Trophoblast cell (in vitro differentiated cells and primary cell): ENCODE results near the gene RNGTT.

Experiments used
- DNase-seq, 2 donors: peaks; one replicate each; pipeline ENCODE4 v3.0.0-alpha.2; 2016
- H2AFZ ChIP-seq: 2 replicates; pipeline ENCODE4 v1.6.1; 2013; ENCODE audit warnings: low read length, moderate library complexity, mild to moderate bottlenecking; ENCODE audit not compliant: insufficient read depth, poor library complexity
- H2AK5ac ChIP-seq: 2 replicates; pipeline ENCODE4 v1.6.1; 2013; ENCODE audit warnings: mild to moderate bottlenecking, low read length
- H2BK120ac ChIP-seq: 2 replicates; pipeline ENCODE4 v1.6.1; 2013; ENCODE audit warnings: low read length, mild to moderate bottlenecking, moderate library complexity; ENCODE audit not compliant: insufficient read depth, poor library complexity
- H2BK12ac ChIP-seq: 2 replicates; pipeline ENCODE4 v1.6.1; 2013; ENCODE audit warnings: mild to moderate bottlenecking, low read length, moderate library complexity
- H2BK5ac ChIP-seq: 2 replicates; pipeline ENCODE4 v1.6.1; 2013; ENCODE audit warnings: low read length, low read depth, moderate library complexity, mild to moderate bottlenecking; ENCODE audit not compliant: poor library complexity
- H3K14ac ChIP-seq: 2 replicates; pipeline ENCODE4 v1.6.1; 2013; ENCODE audit warnings: mild to moderate bottlenecking, low read length
- H3K18ac ChIP-seq: 2 replicates; pipeline ENCODE4 v1.6.1; 2013; ENCODE audit warnings: mild to moderate bottlenecking, low read length
- H3K23ac ChIP-seq: 2 replicates; pipeline ENCODE4 v1.6.1; 2013; ENCODE audit warnings: low read length
- H3K27ac ChIP-seq: 2 replicates; pipeline ENCODE4 v1.5.1; 2013; ENCODE audit warnings: low read depth, mild to moderate bottlenecking, inconsistent platforms, low read length, moderate library complexity
- H3K27me3 ChIP-seq: 2 replicates; pipeline ENCODE4 v1.6.1; 2013; ENCODE audit warnings: inconsistent platforms, mild to moderate bottlenecking, low read length, moderate library complexity; ENCODE audit not compliant: insufficient read depth
- H3K36me3 ChIP-seq, 2 experiments: 1 replicate in 1 of 2; 2 replicates in 1 of 2; pipeline ENCODE4 v1.6.1; 2013; ENCODE audit warnings: low read length in 2 of 2, mild to moderate bottlenecking in 2 of 2, moderate library complexity in 1 of 2; ENCODE audit not compliant: insufficient read depth in 2 of 2, control insufficient read depth in 1 of 2
- H3K4ac ChIP-seq: 2 replicates; pipeline ENCODE4 v1.6.1; 2013; ENCODE audit warnings: low read depth, mild to moderate bottlenecking, low read length, moderate library complexity
- H3K4me1 ChIP-seq, 2 experiments: 1 replicate in 1 of 2; 2 replicates in 1 of 2; pipeline ENCODE4 v1.6.1; 2013; ENCODE audit warnings: low read length in 2 of 2, mild to moderate bottlenecking in 2 of 2, moderate library complexity in 1 of 2; ENCODE audit not compliant: insufficient read depth in 2 of 2, control insufficient read depth in 1 of 2
- H3K4me2 ChIP-seq: 2 replicates; pipeline ENCODE4 v1.6.1; 2013; ENCODE audit warnings: inconsistent platforms, mild to moderate bottlenecking, low read length, moderate library complexity
- H3K4me3 ChIP-seq: 2 replicates; pipeline ENCODE4 v1.5.1; 2013; ENCODE audit warnings: mild to moderate bottlenecking, low read depth, low read length, inconsistent platforms
- H3K79me1 ChIP-seq: one replicate; pipeline ENCODE4 v1.6.1; 2013; ENCODE audit warnings: low read length
- H3K79me2 ChIP-seq: 2 replicates; pipeline ENCODE4 v1.6.1; 2013; ENCODE audit warnings: low read length, mild to moderate bottlenecking; ENCODE audit not compliant: control insufficient read depth, insufficient read depth, poor library complexity
- H3K9ac ChIP-seq: 2 replicates; pipeline ENCODE4 v1.6.1; 2013; ENCODE audit warnings: mild to moderate bottlenecking, low read length
- H3K9me3 ChIP-seq: 2 replicates; pipeline ENCODE4 v1.6.1; 2013; ENCODE audit warnings: low read depth, mild to moderate bottlenecking, control low read depth, inconsistent platforms, low read length; ENCODE audit not compliant: insufficient read depth
- H4K12ac ChIP-seq: 2 replicates; pipeline ENCODE4 v1.6.1; 2013; ENCODE audit warnings: low read depth, mild to moderate bottlenecking, low read length, moderate library complexity
- H4K8ac ChIP-seq: 2 replicates; pipeline ENCODE4 v1.6.1; 2013; ENCODE audit warnings: low read depth, mild to moderate bottlenecking, low read length, moderate library complexity
- H4K91ac ChIP-seq: one replicate; pipeline ENCODE4 v1.6.1; 2013; ENCODE audit warnings: low read depth, mild to moderate bottlenecking, low read length, moderate library complexity
- WGBS: extraction: QIAGEN DNeasy Blood & Tissue Kit; methylation state at CpG from one replicate; pipeline ENCODE4 v1.1.7; 2013; ENCODE audit warnings: missing lambda C conversion rate; ENCODE audit not compliant: insufficient read length, insufficient coverage; ENCODE audit errors: extremely low coverage; 5-methylcytosine and 5-hydroxymethylcytosine counted together

The RNGTT gene

DNA sequence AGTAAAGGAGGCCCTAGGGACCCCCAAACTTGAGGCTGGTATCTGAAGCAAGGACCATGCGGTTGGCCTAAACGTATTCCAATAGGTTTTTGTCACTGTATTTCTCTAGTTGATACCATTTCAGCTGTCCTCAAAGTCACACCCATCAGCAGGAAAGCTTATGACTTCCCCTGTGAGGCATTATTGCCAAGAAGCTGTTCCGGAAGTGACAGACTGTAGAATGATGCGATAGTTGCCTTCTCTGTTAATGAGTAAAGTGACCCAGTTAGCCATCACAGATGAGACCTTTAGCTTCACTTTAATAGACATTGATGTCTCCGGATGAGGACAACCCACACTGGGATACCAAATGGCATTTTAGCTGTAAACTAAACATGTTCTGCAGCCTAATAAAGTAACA, 147.9 kb downstream of the RNGTT start:
- Histone ChIP-seq H3K27ac (no peak overlapping the region), H4K12ac (no peak overlapping the region), H2BK5ac (no peak overlapping the region), H3K4me1 (no peaks in the 10 kb centered on the region), H3K18ac (no peak overlapping the region), H3K4ac (no peak overlapping the region), H3K27me3 (no peaks in the 10 kb centered on the region), H2BK120ac (no peak overlapping the region), H3K14ac (no peak overlapping the region), H3K9me3 (no peaks in the 10 kb centered on the region), H2AK5ac (no peak overlapping the region), H3K79me1 (no peaks in the 10 kb centered on the region), H4K8ac (no peak overlapping the region), H2BK12ac (no peak overlapping the region), H3K9ac (no peak overlapping the region), H3K79me2 (no peaks in the 10 kb centered on the region), H3K23ac (no peak overlapping the region), H4K91ac (no peak overlapping the region), H3K4me2 (no peak overlapping the region), H2AFZ (no peak overlapping the region), H3K4me3 (no peak overlapping the region), H3K36me3 (no peaks in the 10 kb centered on the region)
- no CpG with 5 or more reads among the region's 5 CpGs for WGBS
- DNase-seq = no peak

DNA sequence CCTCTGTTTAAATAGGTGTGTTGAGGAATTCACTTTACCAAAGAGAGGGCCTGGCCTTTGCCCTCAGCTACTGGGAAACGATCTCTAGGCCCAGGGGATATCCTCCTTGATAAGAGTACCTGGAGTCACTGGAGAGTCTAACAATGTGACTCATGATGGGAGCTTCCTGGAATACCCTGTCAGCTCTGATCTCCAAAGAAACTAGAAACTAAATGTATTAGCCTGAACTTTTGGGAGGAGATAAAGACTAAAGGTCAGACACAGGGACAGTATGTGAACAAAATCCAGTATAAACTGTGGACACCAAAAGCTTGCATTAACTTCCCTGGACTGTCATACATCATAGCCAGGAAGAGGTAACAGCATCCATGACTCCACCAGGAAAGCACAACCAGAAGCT, 148.5 kb downstream of the RNGTT start:
- H3K27ac ChIP-seq = no peak overlapping the region
- no peak overlapping the region for H2BK120ac ChIP-seq
- no peaks in the 10 kb centered on the region for H3K4me1 ChIP-seq
- H3K27me3 ChIP-seq = no peaks in the 10 kb centered on the region
- no peaks in the 10 kb centered on the region for H3K79me1 ChIP-seq
- H4K91ac ChIP-seq = no peak overlapping the region
- H3K14ac ChIP-seq = no peak overlapping the region
- no peak overlapping the region for H3K9ac ChIP-seq
- no peak overlapping the region for H2AK5ac ChIP-seq
- no peak overlapping the region for H2AFZ ChIP-seq
- H3K4me3 ChIP-seq = no peak overlapping the region
- H4K12ac ChIP-seq = no peak overlapping the region
- H3K36me3 ChIP-seq = no peaks in the 10 kb centered on the region
- no peak overlapping the region for H2BK5ac ChIP-seq
- H3K18ac ChIP-seq = no peak overlapping the region
- no peak for DNase-seq
- no peak overlapping the region for H3K4ac ChIP-seq
- no peak overlapping the region for H4K8ac ChIP-seq
- no peak overlapping the region for H2BK12ac ChIP-seq
- H3K4me2 ChIP-seq = no peak overlapping the region
- no peak overlapping the region for H3K23ac ChIP-seq
- no CpG with 5 or more reads among the region's 1 CpG for WGBS
- no peaks in the 10 kb centered on the region for H3K79me2 ChIP-seq
- H3K9me3 ChIP-seq = no peaks in the 10 kb centered on the region

DNA sequence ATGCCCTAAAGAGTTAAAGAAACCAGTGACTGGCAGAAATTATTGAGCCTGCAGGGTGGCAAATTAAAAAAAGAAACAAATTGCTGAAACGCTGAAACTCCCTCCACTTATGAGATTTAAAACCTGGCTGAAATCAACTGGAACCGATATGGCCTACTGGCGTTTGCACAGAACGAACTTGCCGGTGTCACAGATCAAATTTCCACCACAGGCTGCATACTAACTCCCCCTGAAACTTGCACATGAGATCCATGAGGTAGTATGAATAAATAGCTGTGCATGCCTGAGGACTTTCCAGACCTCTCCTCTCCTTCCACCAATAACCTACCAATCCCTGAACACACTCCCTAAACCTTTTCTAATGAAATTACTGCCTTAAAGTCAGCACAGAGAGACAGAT, 150.4 kb downstream of the RNGTT start:
- Histone ChIP-seq H3K14ac (no peak overlapping the region), H3K4me1 (no peaks in the 10 kb centered on the region), H2BK5ac (no peak overlapping the region), H2AK5ac (no peak overlapping the region), H3K9ac (no peak overlapping the region), H3K4me3 (no peak overlapping the region), H4K8ac (no peak overlapping the region), H3K9me3 (no peaks in the 10 kb centered on the region), H3K27ac (no peak overlapping the region), H3K79me2 (no peaks in the 10 kb centered on the region), H3K79me1 (no peaks in the 10 kb centered on the region), H3K23ac (no peak overlapping the region), H3K27me3 (no peaks in the 10 kb centered on the region), H3K4me2 (no peak overlapping the region), H2BK12ac (no peak overlapping the region), H4K12ac (no peak overlapping the region), H2AFZ (no peak overlapping the region), H4K91ac (no peak overlapping the region), H2BK120ac (no peak overlapping the region), H3K36me3 (no peaks in the 10 kb centered on the region), H3K4ac (no peak overlapping the region), H3K18ac (no peak overlapping the region)
- DNase-seq = no peak
- no CpG with 5 or more reads among the region's 5 CpGs for WGBS

DNA sequence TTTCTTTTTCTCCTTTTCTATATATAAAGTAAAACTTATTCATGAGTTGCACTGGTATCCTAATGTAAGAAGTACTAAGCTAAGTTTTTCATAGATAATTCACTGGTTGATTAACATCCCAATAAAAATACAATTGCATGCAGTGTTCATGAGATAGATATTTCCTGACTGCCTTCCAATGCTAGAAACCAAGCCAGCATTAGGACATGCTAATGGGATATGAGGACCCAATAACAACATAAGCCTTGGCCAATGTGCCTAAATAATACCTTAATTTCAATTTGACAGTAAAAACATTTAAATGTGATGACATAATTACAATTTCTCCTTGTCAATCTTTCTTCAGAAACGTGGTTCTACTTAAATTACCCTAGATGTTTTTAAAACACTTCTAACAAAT, 152.7 kb downstream of the RNGTT start:
- no peak overlapping the region for H3K23ac ChIP-seq

More for the DNA sequence above, 152.7 kb downstream of the RNGTT start:
- H2BK5ac ChIP-seq = no peak overlapping the region
- H3K27me3 ChIP-seq = no peaks in the 10 kb centered on the region
- H3K9me3 ChIP-seq = no peaks in the 10 kb centered on the region
- no peak overlapping the region for H4K91ac ChIP-seq
- H3K27ac ChIP-seq = no peak overlapping the region
- H3K9ac ChIP-seq = no peak overlapping the region
- H3K4me3 ChIP-seq = no peak overlapping the region
- no CpG with 5 or more reads among the region's 1 CpG for WGBS
- no peak overlapping the region for H2BK120ac ChIP-seq
- no peak overlapping the region for H3K18ac ChIP-seq
- H3K79me1 ChIP-seq = no peaks in the 10 kb centered on the region
- H2AK5ac ChIP-seq = no peak overlapping the region
- H4K8ac ChIP-seq = no peak overlapping the region
- no peaks in the 10 kb centered on the region for H3K36me3 ChIP-seq
- H2AFZ ChIP-seq = no peak overlapping the region
- no peak overlapping the region for H3K4me2 ChIP-seq
- H2BK12ac ChIP-seq = no peak overlapping the region
- H3K79me2 ChIP-seq = no peaks in the 10 kb centered on the region
- H3K4ac ChIP-seq = no peak overlapping the region
- DNase-seq = no peak
- no peaks in the 10 kb centered on the region for H3K4me1 ChIP-seq
- H3K14ac ChIP-seq = no peak overlapping the region
- H4K12ac ChIP-seq = no peak overlapping the region
